HFF-Myc (cell line): ENCODE results near the gene LHFPL4.

Experiments used
- DNase-seq: peaks from one replicate; pipeline ENCODE4 v3.0.0-alpha.2; 2011; ENCODE audit warnings: low read depth; ENCODE audit errors: extremely low read depth
- H3K4me3 ChIP-seq: replicated peaks from 2 replicates; pipeline ENCODE4 v1.5.1; 2011; ENCODE audit warnings: low read depth, mild to moderate bottlenecking, control low read depth, low read length
- CTCF ChIP-seq: IDR thresholded peaks from 2 replicates; pipeline ENCODE4 v1.5.1; 2012; ENCODE audit warnings: mild to moderate bottlenecking, low read depth, low read length, control low read depth; ENCODE audit errors: missing control alignments

Gene LHFPL4

GRCh38 chr3:9542182-9542581 is 11.4 kb downstream of the LHFPL4 start:
- no peak for DNase-seq
- TF ChIP-seq CTCF, result no peak
- H3K4me3 ChIP-seq, result no peak overlapping the region

- no peak for TF ChIP-seq CTCF
- no peak for DNase-seq
- H3K4me3 ChIP-seq, result no peak overlapping the region
Measured at GRCh38 chr3:9536212-9536611, 17.4 kb downstream of the LHFPL4 start.

- TF ChIP-seq CTCF, result no peak
- no peak for DNase-seq
- H3K4me3 ChIP-seq, result no peak overlapping the region
Measured at GRCh38 chr3:9534429-9534828, 19.2 kb downstream of the LHFPL4 start.

- no peak for DNase-seq
- H3K4me3 ChIP-seq, result no peak overlapping the region
- no peak for TF ChIP-seq CTCF
Measured at GRCh38 chr3:9525078-9525477, 28.5 kb downstream of the LHFPL4 start.

- no peak for DNase-seq
- H3K4me3 ChIP-seq, result no peak overlapping the region
- no peak for TF ChIP-seq CTCF
Measured at GRCh38 chr3:9514956-9515355, 38.7 kb downstream of the LHFPL4 start.

- no peak for TF ChIP-seq CTCF
- H3K4me3 ChIP-seq, result no peak overlapping the region
Measured at GRCh38 chr3:9514306-9514705, 39.3 kb downstream of the LHFPL4 start.

GRCh38 chr3:9512456-9513045 is 41.1 kb downstream of the LHFPL4 start:
- no peak for TF ChIP-seq CTCF
- no peak overlapping the region for H3K4me3 ChIP-seq
- DNase-seq, result no peak

More at GRCh38 chr3:9514306-9514705, 39.3 kb downstream of the LHFPL4 start:
- no peak for DNase-seq
